22Rv1 (cell line): Measurements from ENCODE around the gene UPF1.
A peak's percentile ranks its signal among the peaks of the same experiment; 100 is the strongest.

ENCODE experiments used
- H3K27ac ChIP-seq: fragments of 450-650 bp; 2 replicates; pipeline ENCODE4 v1.5.1; 2017
- ZFX ChIP-seq: fragments of 450-650 bp; IDR thresholded peaks from 2 replicates; pipeline ENCODE4 v1.6.1; 2017; ENCODE audit warnings: antibody characterized with exemption, borderline replicate concordance
- TF ChIP-seq, protein P1 (sequence below): fragments of 450-650 bp; IDR thresholded peaks from 2 replicates; pipeline ENCODE4 v1.5.1; 2017; ENCODE audit warnings: mild to moderate bottlenecking

UPF1 gene

GRCh38 chr19:18866800-18867123, 35.0 kb downstream of the UPF1 start:
- peak overlapping the region; percentile 37 for H3K27ac ChIP-seq
- TF ChIP-seq, protein P1, sequence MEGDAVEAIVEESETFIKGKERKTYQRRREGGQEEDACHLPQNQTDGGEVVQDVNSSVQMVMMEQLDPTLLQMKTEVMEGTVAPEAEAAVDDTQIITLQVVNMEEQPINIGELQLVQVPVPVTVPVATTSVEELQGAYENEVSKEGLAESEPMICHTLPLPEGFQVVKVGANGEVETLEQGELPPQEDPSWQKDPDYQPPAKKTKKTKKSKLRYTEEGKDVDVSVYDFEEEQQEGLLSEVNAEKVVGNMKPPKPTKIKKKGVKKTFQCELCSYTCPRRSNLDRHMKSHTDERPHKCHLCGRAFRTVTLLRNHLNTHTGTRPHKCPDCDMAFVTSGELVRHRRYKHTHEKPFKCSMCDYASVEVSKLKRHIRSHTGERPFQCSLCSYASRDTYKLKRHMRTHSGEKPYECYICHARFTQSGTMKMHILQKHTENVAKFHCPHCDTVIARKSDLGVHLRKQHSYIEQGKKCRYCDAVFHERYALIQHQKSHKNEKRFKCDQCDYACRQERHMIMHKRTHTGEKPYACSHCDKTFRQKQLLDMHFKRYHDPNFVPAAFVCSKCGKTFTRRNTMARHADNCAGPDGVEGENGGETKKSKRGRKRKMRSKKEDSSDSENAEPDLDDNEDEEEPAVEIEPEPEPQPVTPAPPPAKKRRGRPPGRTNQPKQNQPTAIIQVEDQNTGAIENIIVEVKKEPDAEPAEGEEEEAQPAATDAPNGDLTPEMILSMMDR: peak; percentile 58
- no peak for TF ChIP-seq ZFX

- no peak for TF ChIP-seq ZFX
- TF ChIP-seq, protein P1: no peak
- peak overlapping the region; percentile 37 for H3K27ac ChIP-seq
Observed at GRCh38 chr19:18867199-18867598, 35.4 kb downstream of the UPF1 start.

- peak overlapping the region; percentile 37; the same call in 1 of the 2 replicates for H3K27ac ChIP-seq
- TF ChIP-seq ZFX: no peak
- TF ChIP-seq, protein P1: no peak
Observed at GRCh38 chr19:18867751-18868150, 36.0 kb downstream of the UPF1 start.

- H3K27ac ChIP-seq: no peak overlapping the region; the same call in 1 of the 2 replicates
Observed at GRCh38 chr19:18868380-18869022, 36.7 kb downstream of the UPF1 start.

GRCh38 chr19:18869023-18869618, 37.4 kb downstream of the UPF1 start:
- TF ChIP-seq, protein P1: no peak
- no peak for TF ChIP-seq ZFX
- no peak overlapping the region for H3K27ac ChIP-seq

More at GRCh38 chr19:18868380-18869022, 36.7 kb downstream of the UPF1 start:
- TF ChIP-seq ZFX: no peak
- TF ChIP-seq, protein P1: no peak

DNA sequence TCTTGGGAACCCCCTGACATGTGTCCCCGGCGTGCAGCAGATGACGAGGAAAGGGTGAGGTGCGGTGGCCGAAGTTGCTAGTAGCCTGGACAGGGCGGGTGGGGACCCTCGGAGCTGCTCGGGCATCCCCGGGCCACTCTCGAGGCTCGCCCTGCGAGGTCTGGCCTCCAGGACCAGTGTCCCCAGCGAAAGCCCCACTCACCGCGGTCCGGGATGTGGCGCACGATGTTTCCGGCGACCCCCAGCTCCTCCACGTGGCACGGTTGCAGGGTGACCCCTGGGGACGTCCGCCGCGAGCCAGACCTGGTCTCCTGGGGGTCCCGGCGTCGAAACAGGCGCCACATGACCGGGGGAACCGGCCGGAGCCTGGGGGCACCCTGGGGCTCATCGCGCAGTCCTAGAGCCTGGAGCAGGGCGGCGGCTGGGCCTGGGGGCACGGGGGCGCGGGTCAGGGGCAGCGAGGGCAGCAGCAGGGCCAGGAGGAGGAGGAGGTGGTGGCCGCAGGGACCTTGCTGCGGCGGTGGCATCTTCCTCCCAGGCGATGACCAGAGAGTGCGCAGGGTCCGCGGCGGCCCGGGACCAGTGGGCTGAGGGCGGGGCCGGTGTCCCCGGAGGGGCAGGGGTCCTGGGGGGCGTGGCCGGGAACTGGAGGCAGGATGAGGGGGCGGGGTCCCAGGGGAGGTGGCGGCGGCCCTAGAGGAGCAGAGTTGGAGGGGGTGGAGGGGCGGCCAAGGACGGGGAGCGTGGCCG, 38.2 kb downstream of the UPF1 start:
- H3K27ac ChIP-seq: no peak overlapping the region
- TF ChIP-seq, protein P1: no peak
- TF ChIP-seq ZFX: no peak
